GM18519 (cell line): ENCODE results near the gene ZBTB33.

Source experiments
- ATAC-seq: cut with Tn5 transposase; IDR thresholded peaks from one replicate; pipeline ENCODE4 v1.9.1; 2021; ENCODE audit warnings: mild to moderate bottlenecking, moderate library complexity; ENCODE audit not compliant: unreplicated experiment, low FRiP score

Gene ZBTB33

DNA sequence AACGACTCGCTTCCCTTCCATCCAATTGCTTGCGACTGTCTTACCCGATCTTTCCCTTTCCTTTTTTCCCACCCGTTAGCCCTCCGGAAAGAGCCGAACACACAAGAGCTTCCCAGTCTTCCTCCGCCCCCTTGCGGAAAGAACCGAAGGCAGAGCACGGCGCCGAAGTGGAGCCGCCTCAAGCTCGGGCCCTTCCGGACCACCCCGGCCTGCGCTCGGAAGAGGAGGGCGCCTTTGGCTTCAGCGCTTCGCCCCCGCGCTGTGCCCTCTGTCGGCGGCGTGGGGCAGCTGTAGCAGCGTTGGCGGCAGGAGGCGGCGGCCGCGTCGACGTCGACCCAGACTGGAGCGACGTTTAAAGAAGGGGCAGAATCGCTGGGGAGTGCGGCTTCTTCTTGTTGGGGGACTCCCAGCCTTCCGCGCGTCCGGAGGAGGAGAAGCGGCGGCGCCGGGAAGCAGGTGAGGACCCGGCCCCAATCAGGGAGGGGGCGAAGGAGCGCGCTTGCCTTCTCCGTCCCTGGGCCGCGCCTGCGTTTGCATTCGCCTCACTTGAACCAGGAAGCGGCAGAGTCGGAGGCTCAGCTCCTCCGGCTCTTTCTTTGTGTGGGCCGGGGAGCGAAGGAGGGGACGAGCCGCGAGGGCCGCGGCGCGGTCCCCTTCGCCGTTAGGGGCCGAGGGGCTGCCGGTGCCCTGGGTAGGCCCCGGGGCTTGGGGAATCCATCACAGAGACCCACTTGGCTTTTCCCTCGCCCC lies at the start of gene ZBTB33:
ZBTB33 (plus strand) TSS at position 291 of the 750 bp plus-strand sequence. CDS start 2,604 bp downstream, outside the sequence.
- peak; percentile 97 for ATAC-seq

- ATAC-seq: no peak
Observed at GRCh38 chrX:120200851-120201250, 49.8 kb upstream of the ZBTB33 start.

DNA sequence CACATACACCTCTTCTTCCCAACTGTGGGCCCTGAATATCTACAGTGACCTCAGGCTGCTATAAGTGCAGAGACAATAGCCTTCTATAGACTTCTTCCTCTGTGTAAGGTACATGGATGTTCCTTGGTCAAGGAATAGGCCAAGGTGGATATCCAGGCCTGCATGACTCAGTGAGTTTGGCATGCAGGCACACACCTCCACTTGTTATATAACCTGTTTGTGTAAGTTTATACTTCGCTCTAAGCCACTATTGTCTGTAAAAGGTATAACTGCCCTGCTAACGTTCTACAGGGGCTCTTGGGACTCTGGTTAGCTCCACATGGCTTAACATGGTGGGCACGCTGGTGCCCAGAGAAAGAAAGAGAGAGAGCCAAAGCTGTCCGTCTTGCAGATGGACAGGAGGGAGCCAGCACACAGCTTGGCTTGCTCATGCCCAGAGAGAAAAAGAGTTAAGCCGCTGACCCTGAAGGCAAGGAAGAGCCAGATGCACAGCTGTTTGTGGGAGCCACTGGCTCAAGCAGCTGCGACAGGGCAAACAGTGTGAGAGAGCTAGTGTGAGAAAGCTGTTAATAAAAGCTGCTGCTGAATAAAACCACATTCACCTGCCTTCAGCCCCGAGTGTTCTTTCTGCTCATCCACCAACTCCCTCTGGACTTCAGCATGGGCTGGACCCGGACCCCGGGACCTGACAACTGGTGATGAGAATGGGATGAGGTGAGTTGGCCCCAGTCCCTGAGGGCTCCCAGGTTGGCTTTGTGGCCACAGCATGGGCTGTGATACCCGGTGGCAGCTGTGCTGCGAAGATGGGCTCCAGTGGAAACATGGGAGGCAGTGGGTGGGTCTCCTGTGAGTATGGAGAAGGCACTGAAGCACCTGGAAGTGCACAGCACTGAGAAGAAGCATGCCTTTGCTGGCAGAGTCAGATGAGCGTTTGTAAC lies 44.5 kb upstream of the ZBTB33 start:
- no peak for ATAC-seq

DNA sequence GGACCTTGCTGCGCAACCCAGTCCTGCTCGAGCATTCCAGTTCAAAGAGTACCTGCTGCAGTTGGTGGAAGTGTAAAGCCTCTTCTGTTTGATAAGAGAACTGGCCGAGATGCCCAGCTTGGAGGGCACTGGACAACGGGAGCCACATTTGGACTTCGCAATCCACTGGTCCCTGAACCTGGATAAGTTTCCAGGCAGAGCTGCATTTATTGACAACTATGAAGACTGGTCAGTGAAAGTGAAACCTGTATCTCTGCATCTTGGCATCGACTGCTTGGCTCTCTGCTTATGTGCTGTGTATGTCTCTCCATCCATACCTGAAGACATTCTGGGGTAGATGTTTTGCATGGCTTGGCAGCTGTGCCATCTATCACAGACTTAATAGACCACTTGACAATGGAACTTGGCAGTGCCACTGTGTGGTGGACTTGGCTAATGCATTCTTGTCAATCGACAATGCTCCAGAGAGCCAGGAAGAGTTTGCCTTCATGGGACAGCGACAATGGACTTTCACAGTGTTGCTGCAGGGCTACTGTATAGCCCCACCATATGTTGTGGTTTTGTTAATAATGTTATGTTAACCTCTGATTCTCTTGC lies 43.5 kb upstream of the ZBTB33 start:
- no peak for ATAC-seq

DNA sequence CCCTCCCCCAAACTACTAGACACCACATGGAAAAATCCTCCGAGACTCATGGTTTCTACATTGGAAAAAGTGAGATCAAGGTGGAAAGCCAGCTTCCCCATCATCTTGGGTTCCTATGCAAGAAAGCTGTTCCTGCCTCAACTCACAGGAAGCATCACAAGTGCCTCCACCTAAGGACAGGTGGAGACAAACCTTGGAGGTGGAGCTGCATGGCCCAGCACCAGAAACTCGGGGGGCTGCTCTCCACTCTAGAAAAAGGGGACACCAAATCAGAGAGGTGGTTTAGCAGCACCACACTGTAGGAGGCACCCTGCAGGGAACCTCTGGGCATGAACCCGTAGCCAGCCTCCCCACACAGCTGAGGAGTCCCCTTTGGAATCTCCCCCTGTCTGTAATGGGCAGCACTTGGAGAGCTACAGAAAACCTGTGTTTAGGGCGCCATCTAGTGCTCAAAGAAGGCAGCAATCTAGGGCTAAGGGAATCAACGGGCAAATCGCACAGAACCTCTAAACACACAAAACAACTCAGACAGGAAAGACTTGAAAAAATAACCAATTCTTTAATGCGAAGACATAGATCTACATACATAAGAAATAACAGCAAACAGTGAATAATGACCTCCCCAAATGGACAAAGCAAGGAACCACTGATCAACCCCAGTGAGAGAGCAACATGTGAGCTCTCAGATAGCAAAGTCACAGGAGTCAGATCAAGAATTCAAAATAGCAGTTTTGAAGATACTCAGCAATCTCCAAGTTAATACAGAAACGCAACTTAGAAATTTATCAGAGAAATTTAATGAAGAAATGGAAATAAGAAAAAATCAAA lies 37.0 kb upstream of the ZBTB33 start:
- no peak for ATAC-seq

- ATAC-seq: no peak
Observed at GRCh38 chrX:120223374-120223773, 27.2 kb upstream of the ZBTB33 start.

DNA sequence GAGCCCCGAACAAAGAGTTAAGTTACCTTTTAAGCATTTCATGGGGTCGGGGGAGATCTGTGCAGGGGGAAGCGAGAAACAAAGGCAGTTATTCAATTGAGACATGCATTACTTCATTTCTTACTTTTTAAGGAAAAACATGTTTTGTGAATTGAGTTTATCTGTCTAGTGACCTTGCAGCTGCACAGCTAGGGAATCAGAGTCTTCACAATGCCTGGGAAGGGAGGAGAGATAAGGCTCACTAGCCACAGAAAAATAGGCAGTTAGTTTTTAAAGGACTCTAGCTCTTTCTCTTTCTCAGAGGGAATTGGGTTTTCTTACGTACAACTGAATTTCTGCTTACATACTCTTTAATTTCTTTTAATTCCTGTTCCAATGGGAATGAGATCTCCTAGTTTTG lies 26.2 kb upstream of the ZBTB33 start:
- no peak for ATAC-seq

DNA sequence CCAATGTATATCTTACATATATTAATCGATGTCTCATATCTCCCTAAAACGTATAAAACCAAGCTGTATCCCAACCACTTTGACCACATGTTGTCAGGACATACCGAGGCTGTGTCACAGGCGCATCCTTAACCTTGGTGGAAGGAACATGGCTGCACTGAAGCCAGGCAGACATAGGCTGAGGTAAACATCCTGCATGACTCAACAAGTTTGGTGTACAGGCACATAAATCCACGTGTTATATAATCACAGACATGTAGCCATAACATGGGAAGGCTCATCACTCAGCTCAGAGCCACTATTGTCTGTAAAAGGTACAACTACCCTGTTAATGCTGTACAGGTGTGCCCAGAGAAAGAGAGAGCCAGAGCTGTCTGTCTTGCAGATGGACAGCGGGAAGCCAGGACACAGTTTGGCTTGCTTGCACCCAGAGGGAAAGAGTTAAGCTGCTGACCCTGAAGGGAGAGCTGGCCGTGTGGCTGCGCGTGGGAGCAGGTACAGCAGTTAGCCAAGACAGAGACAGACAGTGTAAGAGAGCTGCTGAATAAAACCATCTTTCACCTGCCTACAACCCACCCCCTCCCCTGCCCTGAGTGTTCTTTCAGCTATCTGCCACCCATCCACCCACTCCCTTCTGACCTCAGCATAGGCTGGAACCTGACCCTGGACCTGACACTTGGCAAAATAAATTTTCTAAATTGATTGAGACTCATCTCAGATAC lies 22.3 kb upstream of the ZBTB33 start:
- ATAC-seq: no peak

- ATAC-seq: no peak
Observed at GRCh38 chrX:120235284-120235683, 15.3 kb upstream of the ZBTB33 start.

GRCh38 chrX:120236687-120237479 lies 13.7 kb upstream of the ZBTB33 start:
- ATAC-seq: no peak

- no peak for ATAC-seq
Observed at GRCh38 chrX:120238933-120239332, 11.7 kb upstream of the ZBTB33 start.

DNA sequence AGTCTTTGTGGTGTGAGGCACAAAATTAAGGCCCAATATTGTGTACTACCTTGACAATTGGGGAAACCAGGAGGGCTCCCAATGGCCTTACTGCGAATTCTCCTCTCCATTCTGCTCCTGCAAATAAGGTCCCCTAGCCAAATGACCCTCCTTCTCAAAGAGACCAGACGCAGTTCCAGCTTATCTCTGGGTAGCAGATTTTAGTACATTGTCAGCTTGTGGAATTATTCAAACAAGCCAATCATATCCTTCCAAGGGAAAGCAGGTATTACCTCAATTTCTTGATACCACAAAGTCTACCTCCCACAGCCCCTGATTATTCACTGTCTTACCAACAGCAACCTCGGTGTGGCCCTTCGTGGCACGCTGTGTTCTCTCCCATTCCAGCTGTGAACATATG lies 7.8 kb upstream of the ZBTB33 start:
- no peak for ATAC-seq

GRCh38 chrX:120244395-120244734 lies 6.2 kb upstream of the ZBTB33 start:
- no peak for ATAC-seq

DNA sequence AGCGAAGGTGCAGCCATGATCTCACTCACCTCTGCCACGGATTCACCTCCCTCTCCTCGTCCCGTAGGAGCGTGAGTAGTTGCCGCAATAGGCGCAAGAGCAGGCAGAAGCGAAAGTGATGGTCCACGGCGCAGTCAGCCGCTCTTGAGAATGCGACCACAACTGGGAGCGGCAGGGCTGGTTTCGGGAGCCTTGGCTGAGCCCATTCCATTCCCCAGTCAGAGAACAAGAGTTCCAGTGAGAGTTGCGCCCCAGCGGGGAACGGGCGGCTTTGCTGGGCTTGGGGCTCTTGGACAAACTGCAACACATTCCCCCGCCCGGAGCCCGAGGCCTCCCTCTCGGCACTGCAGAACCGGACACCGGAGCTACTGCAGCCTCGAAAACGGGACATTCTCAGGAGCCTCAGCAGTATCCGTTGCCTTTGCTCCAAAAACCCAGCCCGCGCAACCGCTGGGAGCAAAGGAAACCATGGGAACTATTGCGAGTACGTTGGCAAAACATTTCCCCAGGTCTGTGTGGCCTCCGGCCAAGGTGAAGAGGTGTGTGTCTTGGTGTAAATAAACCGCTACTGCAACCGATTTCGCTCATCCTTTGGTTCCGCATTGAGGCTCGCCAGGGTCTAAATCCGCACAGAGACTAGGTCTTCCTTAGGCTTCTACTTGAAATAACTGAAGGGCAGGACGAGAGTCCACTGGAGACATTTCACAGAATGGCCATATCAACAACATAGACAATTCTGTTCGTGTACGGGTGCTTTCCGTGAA lies 5.7 kb upstream of the ZBTB33 start:
- ATAC-seq: peak; percentile 66

GRCh38 chrX:120251471-120252011 lies 929 bp downstream of the ZBTB33 start:
- no peak for ATAC-seq

DNA sequence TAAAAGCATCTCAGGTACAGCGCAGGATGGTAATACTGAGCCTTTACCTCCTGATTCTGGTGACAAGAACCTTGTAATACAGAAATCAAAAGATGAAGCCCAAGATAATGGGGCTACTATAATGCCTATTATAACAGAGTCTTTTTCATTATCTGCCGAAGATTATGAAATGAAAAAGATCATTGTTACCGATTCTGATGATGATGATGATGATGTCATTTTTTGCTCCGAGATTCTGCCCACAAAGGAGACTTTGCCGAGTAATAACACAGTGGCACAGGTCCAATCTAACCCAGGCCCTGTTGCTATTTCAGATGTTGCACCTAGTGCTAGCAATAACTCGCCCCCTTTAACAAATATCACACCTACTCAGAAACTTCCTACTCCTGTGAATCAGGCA lies 3.2 kb downstream of the ZBTB33 start:
- no peak for ATAC-seq

DNA sequence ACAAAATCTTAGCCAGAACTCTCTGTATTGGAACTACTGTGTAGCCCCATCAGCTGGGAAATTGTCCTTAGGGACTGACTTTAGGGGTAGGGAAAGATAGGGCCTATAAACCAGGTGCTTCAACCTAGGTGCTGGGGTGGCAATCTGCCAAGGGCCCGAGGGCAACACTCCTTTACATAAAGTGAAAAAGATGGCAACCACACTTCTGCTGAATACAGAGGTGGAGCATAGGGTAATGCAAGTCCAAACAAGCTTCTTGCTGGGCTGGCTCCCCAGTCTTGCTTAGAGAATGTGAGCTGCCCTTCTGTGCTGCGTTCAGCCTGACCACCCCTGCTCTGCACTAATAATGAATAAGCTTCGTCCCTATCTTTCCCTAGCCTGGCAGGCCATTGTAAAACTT lies 9.8 kb downstream of the ZBTB33 start:
- no peak for ATAC-seq
